Right renal cortex interstitium (tissue), 3 donors: ENCODE results near the gene C7orf25. TPM values are rescaled to one million over a fixed set of nuclear protein-coding genes. Genes with fewer than 3 reads are reported as not detected.

Experiments used
- DNase-seq, 3 donors: peaks; one replicate each; pipeline ENCODE4 v3.0.0-alpha.2; 2013; ENCODE audit warnings: low read depth in 3 of 3, low spot score in 2 of 3
- polyA plus RNA-seq, 3 donors: library from polyadenylated mRNA; unstranded; fragments of 120-200 nt; gene quantifications; one replicate each; pipeline ENCODE4 v1.2.1, GENCODE V29; 2013; ENCODE audit not compliant: insufficient read length in 3 of 3

Gene C7orf25
- polyA plus RNA-seq, 3 donors, result 5.1 to 5.4 (median 5.2) TPM

GRCh38 chr7:42880392-42880791 lies 31.5 kb downstream of the C7orf25 start:
- no peak for DNase-seq

GRCh38 chr7:42878303-42878702 lies 33.6 kb downstream of the C7orf25 start:
- no peak for DNase-seq

- no peak for DNase-seq
Observed at GRCh38 chr7:42877862-42878261, 34.0 kb downstream of the C7orf25 start.

GRCh38 chr7:42876182-42877068 lies 35.4 kb downstream of the C7orf25 start:
- DNase-seq, result no peak

- DNase-seq, result no peak
Observed at GRCh38 chr7:42869131-42870020, 42.5 kb downstream of the C7orf25 start.

- no peak for DNase-seq
Observed at GRCh38 chr7:42868480-42868879, 43.4 kb downstream of the C7orf25 start.

Other genes with a start within 250 kb of the C7orf25 start
- gene PSMA2, start 20.1 kb upstream of the C7orf25 start, polyA plus RNA-seq, result 100 to 1,000 TPM; 281 to 319 (median 311) TPM
- gene MRPL32, start 20.3 kb upstream of the C7orf25 start, polyA plus RNA-seq, result 100 to 1,000 TPM; 113 to 124 (median 118) TPM
- gene HECW1, start 200.6 kb upstream of the C7orf25 start, polyA plus RNA-seq, result 1 to 10 TPM; 5.6 to 7.9 (median 7.2) TPM